ENCODE results near the gene MPP3. TPM values are rescaled to one million over a fixed set of nuclear protein-coding genes. Genes with fewer than 3 reads are reported as not detected.

The MPP3 gene
- total and polyA plus RNA-seq, 4 donors = 15.9 to 41.5 (median 31.2) TPM

DNA sequence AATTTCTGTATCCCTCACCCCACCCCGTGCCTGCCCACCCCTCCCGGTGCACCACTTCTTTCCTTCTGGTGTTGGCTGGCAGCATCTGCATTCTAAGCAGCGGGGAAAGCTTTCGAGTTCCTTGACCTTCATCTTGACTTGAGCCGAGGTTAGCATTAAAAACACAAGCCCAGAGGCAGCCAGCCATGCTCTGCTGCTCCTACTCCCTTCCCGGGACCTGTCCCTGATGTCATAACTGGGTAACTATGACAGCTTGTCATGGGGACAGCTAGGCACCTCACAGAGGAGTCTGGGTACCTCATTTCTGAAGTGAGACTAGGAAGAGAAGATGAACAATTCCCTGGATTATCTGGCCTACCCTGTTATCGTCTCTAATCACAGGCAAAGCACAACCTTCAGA, 52.8 kb downstream of the MPP3 start, which contains the start of gene CFAP97D1:
Gene CFAP97D1, plus strand, starts transcription at position 301 of the 400 bp plus-strand sequence. Its CDS starts 28 bp downstream, at position 329.
- 62% methylated on average over 6 of the region's 7 CpGs for WGBS (ENCODE audit: insufficient coverage)
- no peak for DNase-seq (ENCODE audit: low read depth in 4 of 6, low spot score in 6 of 6)
- Histone ChIP-seq H3K4me3 (ENCODE audit: low read depth, low read length) (peak within 1 kb of the TSS; percentile 77), H3K27me3 (ENCODE audit: control insufficient read depth, insufficient read depth, low read length) (no peaks in the 10 kb centered on the region), H3K4me1 (ENCODE audit: control insufficient read depth, insufficient read depth, low read length) (peaks cover 27% of the 10 kb centered on the region), H3K27ac (ENCODE audit: low read depth, low read length) (peak within 1 kb of the TSS; percentile 63), H3K9me3 (ENCODE audit: control insufficient read depth, insufficient read depth, low read length) (no peaks in the 10 kb centered on the region), H3K36me3 (ENCODE audit: control insufficient read depth, insufficient read depth, low read length) (peaks cover 8% of the 10 kb centered on the region)

DNA sequence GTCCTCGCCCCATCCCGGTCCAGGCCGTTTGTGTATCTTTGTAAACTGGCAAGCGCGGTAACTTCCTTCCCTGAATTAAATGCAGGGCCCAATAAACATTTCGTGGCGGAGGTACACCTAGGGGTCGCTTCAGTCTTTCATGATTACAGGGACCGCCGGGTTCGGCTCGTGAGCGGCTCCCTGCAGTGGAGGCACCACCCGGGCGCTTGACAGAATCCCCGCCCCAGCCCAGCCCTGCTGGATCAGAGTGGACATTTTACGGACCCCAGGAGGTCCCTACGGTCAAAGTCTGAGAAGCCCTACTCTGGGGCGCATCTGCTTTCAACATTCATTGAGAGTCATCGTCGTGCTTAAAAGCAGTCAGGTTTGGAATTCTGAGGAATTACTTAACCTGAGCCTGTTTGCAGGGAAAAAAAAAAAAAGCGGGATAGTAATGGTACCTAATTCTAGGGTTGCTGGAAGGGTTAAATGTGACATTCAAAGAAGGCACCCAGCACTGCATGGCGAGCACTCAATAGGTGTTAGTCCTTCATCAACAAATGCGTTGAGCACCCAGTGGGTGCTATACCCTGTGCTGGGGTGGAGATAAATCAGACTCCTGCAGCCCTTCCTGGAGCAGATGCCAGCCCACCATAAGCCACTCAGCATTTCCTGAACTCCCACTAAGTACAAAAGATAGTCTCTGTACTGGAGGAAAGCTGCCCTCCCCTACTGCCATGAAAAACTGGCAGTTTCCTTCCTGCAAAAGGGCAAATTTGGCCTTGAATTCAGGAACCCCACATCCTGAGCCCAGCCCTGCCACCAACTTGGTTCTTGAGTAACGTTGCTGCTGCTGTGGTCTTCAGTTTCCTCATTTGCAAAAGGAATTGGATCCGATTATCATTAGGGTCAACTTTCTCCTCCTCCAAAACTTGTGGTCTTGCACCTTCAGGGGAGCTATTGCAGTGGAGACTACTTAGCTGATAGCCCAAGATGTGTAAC, 53.5 kb downstream of the MPP3 start:
- peaks cover 15% of the 10 kb centered on the region for H3K36me3 ChIP-seq (ENCODE audit: control insufficient read depth, insufficient read depth, low read length)
- peaks cover 27% of the 10 kb centered on the region for H3K4me1 ChIP-seq (ENCODE audit: control insufficient read depth, insufficient read depth, low read length)
- 5% methylated on average over 24 of the region's 26 CpGs for WGBS (ENCODE audit: insufficient coverage)
- no peaks in the 10 kb centered on the region for H3K27me3 ChIP-seq (ENCODE audit: control insufficient read depth, insufficient read depth, low read length)
- H3K4me3 ChIP-seq (ENCODE audit: low read depth, low read length) = peak overlapping the region; percentile 77
- H3K27ac ChIP-seq (ENCODE audit: low read depth, low read length) = peak overlapping the region; percentile 63
- H3K9me3 ChIP-seq (ENCODE audit: control insufficient read depth, insufficient read depth, low read length) = no peaks in the 10 kb centered on the region
- DNase-seq (ENCODE audit: low read depth in 4 of 6, low spot score in 6 of 6) = peak in 1 of 6 donors; percentile 89

DNA sequence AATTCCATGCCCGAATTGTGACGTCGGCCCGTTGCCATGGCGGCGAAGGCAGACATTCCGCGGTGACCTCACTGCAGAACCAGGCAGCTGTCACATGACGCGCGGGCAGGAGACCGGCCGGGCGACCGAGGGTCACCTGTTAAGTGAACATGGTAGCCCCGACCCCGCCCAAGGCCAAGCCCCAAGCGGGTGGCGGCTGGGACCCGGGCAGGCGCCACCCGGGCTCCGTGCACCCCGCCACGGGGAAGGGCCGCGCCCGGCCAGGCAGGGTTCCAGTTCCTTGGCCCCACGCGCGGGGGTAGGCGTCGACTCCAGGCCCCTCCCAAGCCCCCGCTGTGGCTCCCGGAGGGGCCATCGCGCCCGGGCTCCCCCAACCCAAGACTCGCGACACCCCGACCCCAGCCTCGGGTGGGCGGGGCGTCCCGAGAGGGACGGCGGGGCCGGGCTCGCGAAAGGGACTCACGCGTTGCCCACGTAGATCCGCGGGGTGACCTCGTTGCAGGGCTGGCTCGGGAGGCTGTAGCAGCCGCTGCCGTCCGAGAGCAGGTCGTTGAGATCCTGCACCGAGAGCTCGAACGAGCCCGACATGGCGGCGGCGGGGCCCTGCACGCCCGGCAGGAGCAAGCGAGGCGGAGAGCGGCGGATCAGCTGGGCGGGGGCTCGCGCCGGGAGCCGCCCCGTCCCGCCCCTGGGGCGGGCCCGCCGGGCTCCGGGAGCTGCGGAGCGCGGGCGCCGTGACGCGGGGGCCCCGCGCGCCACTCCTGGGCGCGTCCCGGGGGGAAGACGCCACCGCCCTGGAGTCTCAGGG, 54.4 kb downstream of the MPP3 start, which contains the start of gene DUSP3:
Gene DUSP3, minus strand, starts transcription at position 641 of the 808 bp plus-strand sequence. Its CDS starts 53 bp downstream, at position 588.
- H3K4me3 ChIP-seq (ENCODE audit: low read depth, low read length) = peak within 1 kb of the TSS; percentile 77
- peak within 1 kb of the TSS; percentile 90 for H3K27ac ChIP-seq (ENCODE audit: low read depth, low read length)
- no peaks in the 10 kb centered on the region for H3K9me3 ChIP-seq (ENCODE audit: control insufficient read depth, insufficient read depth, low read length)
- H3K36me3 ChIP-seq (ENCODE audit: control insufficient read depth, insufficient read depth, low read length) = peaks cover 24% of the 10 kb centered on the region
- peaks cover 27% of the 10 kb centered on the region for H3K4me1 ChIP-seq (ENCODE audit: control insufficient read depth, insufficient read depth, low read length)
- H3K27me3 ChIP-seq (ENCODE audit: control insufficient read depth, insufficient read depth, low read length) = no peaks in the 10 kb centered on the region
- DNase-seq (ENCODE audit: low read depth in 4 of 6, low spot score in 6 of 6) = peak; percentile 57 to 96 (median 82)
- WGBS (ENCODE audit: insufficient coverage) = under 1% methylated on average over 100 of the region's 100 CpGs

DNA sequence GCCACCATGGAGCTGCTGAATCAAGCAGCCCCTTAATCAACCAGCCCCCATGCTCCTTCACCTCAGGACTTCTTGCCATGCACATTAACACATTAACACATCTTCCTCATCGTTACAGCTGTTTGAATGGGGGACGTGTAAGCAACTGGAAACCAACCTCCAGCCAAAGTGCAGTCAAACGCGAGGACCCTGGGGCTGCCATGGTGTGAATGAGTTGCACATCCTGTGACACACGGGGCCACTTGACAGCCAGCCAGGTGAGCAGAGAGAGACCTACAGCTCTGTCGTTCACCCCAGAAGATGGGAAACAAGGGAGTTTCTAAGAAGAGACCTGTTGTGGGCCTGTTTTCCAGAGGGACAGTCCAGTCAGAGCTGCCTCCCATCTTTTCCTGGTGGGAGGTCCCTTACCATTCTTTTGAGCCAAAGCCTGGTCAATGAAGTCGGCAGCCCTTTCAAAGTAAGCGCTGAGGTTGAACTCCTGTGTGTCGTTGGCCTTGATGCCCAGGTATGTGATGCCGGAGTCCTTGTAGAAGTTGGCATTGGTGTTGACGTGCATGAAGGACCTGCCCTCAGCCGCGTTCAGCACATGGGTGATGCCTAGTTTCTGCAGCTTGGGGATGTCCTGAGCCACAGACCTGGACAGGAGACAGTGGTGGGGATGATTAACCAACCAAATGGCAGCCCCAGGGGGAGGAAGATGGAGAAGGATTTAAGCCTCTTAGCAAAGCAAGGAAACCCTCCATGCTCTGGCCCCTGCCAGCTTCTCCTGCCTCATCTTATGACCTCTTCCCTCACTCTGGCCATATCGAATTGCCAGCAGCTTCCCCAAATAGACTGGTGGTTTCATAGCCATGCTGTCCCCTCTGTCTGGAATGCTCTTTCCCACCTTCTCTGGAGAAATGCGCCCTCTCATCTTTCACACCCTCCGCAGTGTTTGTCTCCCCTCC, 58.4 kb downstream of the MPP3 start:
- DNase-seq (ENCODE audit: low read depth in 4 of 6, low spot score in 6 of 6) = no peak
- Histone ChIP-seq H3K27ac (ENCODE audit: low read depth, low read length) (no peak overlapping the region), H3K9me3 (ENCODE audit: control insufficient read depth, insufficient read depth, low read length) (no peaks in the 10 kb centered on the region), H3K36me3 (ENCODE audit: control insufficient read depth, insufficient read depth, low read length) (peaks cover 58% of the 10 kb centered on the region), H3K4me1 (ENCODE audit: control insufficient read depth, insufficient read depth, low read length) (peaks cover 25% of the 10 kb centered on the region), H3K4me3 (ENCODE audit: low read depth, low read length) (no peak overlapping the region), H3K27me3 (ENCODE audit: control insufficient read depth, insufficient read depth, low read length) (no peaks in the 10 kb centered on the region)
- WGBS (ENCODE audit: insufficient coverage) = 94% methylated on average over 14 of the region's 16 CpGs

DNA sequence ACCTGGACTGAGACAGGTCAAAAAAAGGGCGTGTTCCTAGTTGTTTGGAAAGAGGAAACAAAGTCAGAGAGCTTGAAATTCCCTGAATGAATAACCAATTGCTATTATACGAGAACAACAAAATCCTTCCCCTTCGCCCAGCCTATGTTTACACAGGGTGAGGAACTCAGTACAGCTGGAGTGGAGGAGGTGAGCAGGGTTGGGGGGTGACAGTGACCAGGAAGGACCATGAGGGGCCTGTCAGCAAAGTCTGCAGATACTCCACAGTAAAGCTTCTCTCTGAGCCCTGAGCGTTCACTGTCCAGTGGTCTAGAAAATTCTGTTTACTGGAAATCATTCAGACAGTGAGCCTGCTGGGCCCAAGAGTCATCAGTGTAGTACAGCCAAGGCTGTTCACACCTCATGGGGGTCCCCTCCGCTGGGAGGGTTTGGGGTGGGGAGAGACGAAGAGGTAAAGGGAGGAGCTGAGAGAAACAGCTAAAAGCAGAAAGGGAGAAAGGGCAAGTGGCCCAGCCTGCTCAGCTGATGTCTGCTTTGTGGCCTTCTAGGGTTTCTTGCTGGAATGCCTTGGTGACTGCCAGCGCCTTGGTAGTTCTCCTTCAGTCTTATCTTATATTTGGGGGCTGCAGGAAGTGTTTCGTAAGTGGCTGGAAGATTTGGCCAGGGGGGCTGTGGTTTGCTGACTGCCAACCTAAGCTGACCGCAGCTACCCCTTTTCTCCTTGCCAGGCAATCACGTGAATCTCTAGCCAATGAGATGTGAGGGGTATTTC, 59.9 kb downstream of the MPP3 start:
- no peaks in the 10 kb centered on the region for H3K9me3 ChIP-seq (ENCODE audit: control insufficient read depth, insufficient read depth, low read length)
- peaks cover 71% of the 10 kb centered on the region for H3K36me3 ChIP-seq (ENCODE audit: control insufficient read depth, insufficient read depth, low read length)
- H3K4me1 ChIP-seq (ENCODE audit: control insufficient read depth, insufficient read depth, low read length) = peaks cover 22% of the 10 kb centered on the region
- no peak for DNase-seq (ENCODE audit: low read depth in 4 of 6, low spot score in 6 of 6)
- H3K27me3 ChIP-seq (ENCODE audit: control insufficient read depth, insufficient read depth, low read length) = no peaks in the 10 kb centered on the region
- 86% methylated on average over 4 of the region's 10 CpGs for WGBS (ENCODE audit: insufficient coverage)
- no peak overlapping the region for H3K4me3 ChIP-seq (ENCODE audit: low read depth, low read length)
- no peak overlapping the region for H3K27ac ChIP-seq (ENCODE audit: low read depth, low read length)

DNA sequence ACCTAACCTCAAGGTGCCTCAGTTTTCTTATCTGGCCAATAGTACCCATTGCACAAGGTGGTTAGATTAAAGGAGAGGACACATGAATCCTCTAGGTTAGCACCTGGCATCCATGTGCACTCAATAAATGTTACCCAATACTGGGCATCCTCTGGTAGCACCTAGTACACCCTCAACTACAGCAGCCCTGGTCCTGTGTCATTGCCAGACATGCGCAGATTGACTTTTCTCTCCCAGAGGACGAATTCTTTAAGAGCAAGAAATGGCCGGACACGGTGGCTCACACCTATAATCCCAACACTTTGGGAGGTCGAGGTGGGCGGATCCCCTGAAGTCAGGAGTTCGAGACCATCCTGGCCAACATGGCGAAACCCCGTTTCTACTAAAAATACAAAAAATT, 61.5 kb downstream of the MPP3 start:
- DNase-seq (ENCODE audit: low read depth in 4 of 6, low spot score in 6 of 6) = no peak
- Histone ChIP-seq H3K9me3 (ENCODE audit: control insufficient read depth, insufficient read depth, low read length) (no peaks in the 10 kb centered on the region), H3K27ac (ENCODE audit: low read depth, low read length) (no peak overlapping the region), H3K4me3 (ENCODE audit: low read depth, low read length) (no peak overlapping the region), H3K36me3 (ENCODE audit: control insufficient read depth, insufficient read depth, low read length) (peaks cover 71% of the 10 kb centered on the region), H3K4me1 (ENCODE audit: control insufficient read depth, insufficient read depth, low read length) (peaks cover 7% of the 10 kb centered on the region), H3K27me3 (ENCODE audit: control insufficient read depth, insufficient read depth, low read length) (no peaks in the 10 kb centered on the region)
- 93% methylated on average over 4 of the region's 9 CpGs for WGBS (ENCODE audit: insufficient coverage)

DNA sequence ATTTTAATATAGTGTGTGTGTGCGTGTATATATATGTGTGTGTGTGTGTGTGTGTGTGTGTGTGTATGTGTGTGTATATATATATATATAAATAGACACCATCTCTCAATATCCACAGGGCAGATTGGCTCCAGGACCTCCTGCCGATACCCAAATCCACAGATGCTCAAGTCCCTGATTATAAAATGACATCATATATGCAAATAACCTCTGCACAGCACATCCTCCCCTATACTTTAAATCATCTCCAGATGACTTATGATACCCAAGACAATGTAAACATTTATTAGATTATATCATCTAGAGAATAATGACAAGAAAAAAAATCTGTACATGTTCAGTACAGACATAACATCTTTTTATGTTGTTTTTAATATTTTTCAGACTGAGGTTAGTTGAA, 62.0 kb downstream of the MPP3 start:
- Histone ChIP-seq H3K27me3 (ENCODE audit: control insufficient read depth, insufficient read depth, low read length) (no peaks in the 10 kb centered on the region), H3K9me3 (ENCODE audit: control insufficient read depth, insufficient read depth, low read length) (no peaks in the 10 kb centered on the region), H3K36me3 (ENCODE audit: control insufficient read depth, insufficient read depth, low read length) (peaks cover 66% of the 10 kb centered on the region), H3K4me1 (ENCODE audit: control insufficient read depth, insufficient read depth, low read length) (peaks cover 4% of the 10 kb centered on the region), H3K27ac (ENCODE audit: low read depth, low read length) (no peak overlapping the region), H3K4me3 (ENCODE audit: low read depth, low read length) (no peak overlapping the region)
- 83% methylated on average over 1 of the region's 2 CpGs for WGBS (ENCODE audit: insufficient coverage)
- no peak for DNase-seq (ENCODE audit: low read depth in 4 of 6, low spot score in 6 of 6)

DNA sequence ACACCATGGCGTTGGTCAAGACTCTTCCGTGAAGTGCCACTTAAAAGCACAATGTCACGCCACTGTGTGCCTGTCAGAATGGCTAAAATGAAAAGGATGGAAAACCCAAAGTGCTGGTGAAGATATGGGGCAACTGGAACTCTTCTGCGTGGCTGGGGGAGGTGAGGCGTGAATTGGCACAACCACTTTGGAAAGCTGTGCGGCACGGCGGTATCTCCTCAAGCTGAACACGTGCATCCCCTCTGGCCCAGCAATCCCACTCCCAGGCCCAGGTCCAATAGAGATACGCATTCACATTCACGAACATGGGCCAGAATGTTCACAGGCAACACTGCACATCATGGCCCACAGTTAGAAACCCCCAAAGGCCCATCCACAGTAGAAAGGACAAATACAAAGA, 63.1 kb downstream of the MPP3 start:
- H3K27me3 ChIP-seq (ENCODE audit: control insufficient read depth, insufficient read depth, low read length) = no peaks in the 10 kb centered on the region
- H3K9me3 ChIP-seq (ENCODE audit: control insufficient read depth, insufficient read depth, low read length) = no peaks in the 10 kb centered on the region
- H3K27ac ChIP-seq (ENCODE audit: low read depth, low read length) = no peak overlapping the region
- 96% methylated on average over 11 of the region's 11 CpGs for whole genome bisulfite sequencing (ENCODE audit: insufficient coverage)
- peaks cover 4% of the 10 kb centered on the region for H3K4me1 ChIP-seq (ENCODE audit: control insufficient read depth, insufficient read depth, low read length)
- no peak overlapping the region for H3K4me3 ChIP-seq (ENCODE audit: low read depth, low read length)
- DNase-seq (ENCODE audit: low read depth in 4 of 6, low spot score in 6 of 6) = no peak
- peaks cover 63% of the 10 kb centered on the region for H3K36me3 ChIP-seq (ENCODE audit: control insufficient read depth, insufficient read depth, low read length)
